ENCODE data around the gene ALG12. TPM values are rescaled to one million over a fixed set of nuclear protein-coding genes. Genes with fewer than 3 reads are reported as not detected.

Gene ALG12
- total RNA-seq, 4 donors from 2014 or later = 5.9 to 13.9 (median 9.2) TPM

GRCh38 chr22:49885881-49886280 is 32.4 kb downstream of the ALG12 start:
- no peak for TF ChIP-seq CTCF (IDR thresholded peaks at IDR 0.05; ENCODE audit: low read depth)

- TF ChIP-seq CTCF (IDR thresholded peaks at IDR 0.05; ENCODE audit: low read depth) = no peak
Observed at GRCh38 chr22:49885281-49885680, 33.0 kb downstream of the ALG12 start.

GRCh38 chr22:49884503-49885260 is 33.6 kb downstream of the ALG12 start:
- no peak for TF ChIP-seq CTCF (IDR thresholded peaks at IDR 0.05; ENCODE audit: low read depth)

- TF ChIP-seq CTCF (IDR thresholded peaks at IDR 0.05; ENCODE audit: low read depth) = no peak
Observed at GRCh38 chr22:49884075-49884474, 34.2 kb downstream of the ALG12 start.

- TF ChIP-seq CTCF (IDR thresholded peaks at IDR 0.05; ENCODE audit: low read depth) = no peak
Observed at GRCh38 chr22:49883294-49883640, 35.0 kb downstream of the ALG12 start.

- TF ChIP-seq CTCF (IDR thresholded peaks at IDR 0.05; ENCODE audit: low read depth) = no peak
Observed at GRCh38 chr22:49882519-49883293, 35.5 kb downstream of the ALG12 start.

- no peak for TF ChIP-seq CTCF (IDR thresholded peaks at IDR 0.05; ENCODE audit: low read depth)
Observed at GRCh38 chr22:49881856-49882255, 36.4 kb downstream of the ALG12 start.
